Stomach (tissue), 9 donors: ENCODE results near the gene SERPINB10. TPM values are rescaled to one million over a fixed set of nuclear protein-coding genes. Genes with fewer than 3 reads are reported as not detected.

ENCODE experiments used
- DNase-seq, 2 donors: peaks; one replicate each; pipeline versions ENCODE4 v3.0.0 to v3.0.0-alpha.2; 2013 to 2019
- H3K27ac ChIP-seq, 5 donors: fragments of 200-600 bp in 4 of 5; sonication (generic) in 4 of 5; one replicate each; pipeline ENCODE4 v1.5.1; 2013 to 2019; ENCODE audit warnings: mild to moderate bottlenecking in 1 of 5, moderate library complexity in 1 of 5
- H3K27me3 ChIP-seq, 3 donors: fragments of 200-600 bp; sonication (generic); one replicate each; pipeline ENCODE4 v1.5.1; 2017 to 2019; ENCODE audit warnings: mixed run types in 1 of 3
- H3K36me3 ChIP-seq, 4 donors: fragments of 200-600 bp; sonication (generic); 1 replicate in 3 of 4; 2 replicates in 1 of 4; pipeline ENCODE4 v1.5.1; 2016 to 2019
- H3K4me1 ChIP-seq, 4 donors: fragments of 200-600 bp; sonication (generic); one replicate each; pipeline ENCODE4 v1.5.1; 2016 to 2019
- H3K4me3 ChIP-seq, 4 donors: fragments of 200-600 bp; sonication (generic) in 3 of 4; one replicate each; pipeline ENCODE4 v1.5.1; 2016 to 2019; ENCODE audit warnings: mild to moderate bottlenecking in 1 of 4
- H3K9me3 ChIP-seq, 4 donors: fragments of 200-600 bp; sonication (generic); one replicate each; pipeline ENCODE4 v1.5.1; 2016 to 2019
- CTCF ChIP-seq, 7 experiments: fragments of 450-650 bp in 4 of 7; fragments of 200-600 bp in 3 of 7; sonication (generic) in 3 of 7; IDR thresholded peaks; one replicate each; pipeline ENCODE4 v1.5.1; 2016 to 2019; ENCODE audit warnings: antibody characterized with exemption in 7 of 7, control low read depth in 2 of 7, mild to moderate bottlenecking in 1 of 7
- EP300 ChIP-seq: sonication (generic); formaldehyde crosslinking; IDR thresholded peaks from one replicate; pipeline ENCODE4 v1.6.1; 2017; ENCODE audit warnings: antibody characterized with exemption
- POLR2A ChIP-seq, 4 donors: fragments of 450-650 bp; IDR thresholded peaks; one replicate each; pipeline ENCODE4 v1.6.1; 2016; ENCODE audit warnings: antibody characterized with exemption in 4 of 4, control low read depth in 2 of 4, mild to moderate bottlenecking in 1 of 4, moderate library complexity in 1 of 4
- POLR2AphosphoS5 ChIP-seq, 3 donors: sonication (generic); formaldehyde crosslinking; IDR thresholded peaks; one replicate each; pipeline ENCODE4 v1.6.1; 2016; ENCODE audit warnings: antibody characterized with exemption in 3 of 3
- WGBS, 5 donors: extraction: QIAGEN DNeasy Blood & Tissue Kit in 3 of 5; methylation state at CpG; one replicate each; pipeline versions ENCODE4 v1.1.5 to v1.1.7; 2013 to 2018; 5-methylcytosine and 5-hydroxymethylcytosine counted together
- intact Hi-C: fragments of 100-400 bp; cut with DNase I; formaldehyde crosslinking; loops from one replicate; pipeline ENCODE4 v1.15.1; 2023; ENCODE audit warnings: low total_unique reads
- polyA plus RNA-seq, 3 donors: library from polyadenylated mRNA; stranded (reverse); fragments of 200-250 nt; gene quantifications; one replicate each; pipeline ENCODE4 v1.2.3, GENCODE V29; 2013
- total RNA-seq, 5 donors: library from RNA; depleted of rRNA; stranded (reverse); fragments of >200 nt; gene quantifications; one replicate each; pipeline versions ENCODE4 v1.1.0 to v1.2.3, GENCODE V29; 2014 to 2016
- donor health status: healthy with polysubstance abuse.
- donor health status: Bipolar disorder and iron deficiency.
- donor health status: healthy.

The SERPINB10 gene
- total and polyA plus RNA-seq, 8 donors = 0.10 to 0.73 TPM; not detected in 6

- H3K27ac ChIP-seq = no peak overlapping the region
- no peak for TF ChIP-seq POLR2A (IDR thresholded peaks at IDR 0.05)
- no peak for TF ChIP-seq POLR2AphosphoS5 (IDR thresholded peaks at IDR 0.05)
- no peak for TF ChIP-seq EP300
- TF ChIP-seq CTCF (IDR thresholded peaks at IDR 0.05) = no peak
- 71 to 88% (median 80%) methylated on average over 4 of the region's 4 CpGs for WGBS, 5 donors
Observed at GRCh38 chr18:63897072-63897471, 10.7 kb upstream of the SERPINB10 start.

GRCh38 chr18:63899206-63899605 lies 8.6 kb upstream of the SERPINB10 start:
- TF ChIP-seq POLR2A (IDR thresholded peaks at IDR 0.05) (no peak), EP300 (no peak), POLR2AphosphoS5 (IDR thresholded peaks at IDR 0.05) (no peak), CTCF (IDR thresholded peaks at IDR 0.05) (no peak)
- intact Hi-C loops = no loop called here
- Histone ChIP-seq H3K27me3 (no peaks in the 10 kb centered on the region), H3K9me3 (no peaks in the 10 kb centered on the region), H3K36me3 (no peaks in the 10 kb centered on the region), H3K4me3 (no peak overlapping the region), H3K4me1 (no peaks in the 10 kb centered on the region), H3K27ac (no peak overlapping the region)
- no peak for DNase-seq

More at GRCh38 chr18:63897072-63897471, 10.7 kb upstream of the SERPINB10 start:
- intact Hi-C loops = no loop called here
- Histone ChIP-seq H3K36me3 (no peaks in the 10 kb centered on the region), H3K4me1 (no peaks in the 10 kb centered on the region), H3K9me3 (no peaks in the 10 kb centered on the region), H3K4me3 (no peak overlapping the region), H3K27me3 (no peaks in the 10 kb centered on the region)
- DNase-seq = no peak

GRCh38 chr18:63903851-63904570 lies 3.7 kb upstream of the SERPINB10 start:
- TF ChIP-seq CTCF (IDR thresholded peaks at IDR 0.05) = no peak
- no peak for TF ChIP-seq POLR2AphosphoS5 (IDR thresholded peaks at IDR 0.05)
- no peak for TF ChIP-seq EP300
- no peak for TF ChIP-seq POLR2A (IDR thresholded peaks at IDR 0.05)
- H3K9me3 ChIP-seq = no peaks in the 10 kb centered on the region
- no peak overlapping the region for H3K4me3 ChIP-seq
- H3K27me3 ChIP-seq = no peaks in the 10 kb centered on the region
- WGBS, 5 donors = 68 to 98% (median 93%) methylated on average over 1 of the region's 1 CpG
- no peak for DNase-seq
- no peaks in the 10 kb centered on the region for H3K36me3 ChIP-seq
- no peaks in the 10 kb centered on the region for H3K4me1 ChIP-seq
- no peak overlapping the region for H3K27ac ChIP-seq
- intact Hi-C loops = no loop called here

GRCh38 chr18:63904694-63905093 lies 3.1 kb upstream of the SERPINB10 start:
- H3K36me3 ChIP-seq = no peaks in the 10 kb centered on the region
- intact Hi-C loops = no loop called here
- no peak for DNase-seq
- 52 to 74% (median 61%) methylated on average over 1 of the region's 1 CpG for WGBS, 5 donors
- H3K4me3 ChIP-seq = no peak overlapping the region
- no peak overlapping the region for H3K27ac ChIP-seq
- H3K4me1 ChIP-seq = no peaks in the 10 kb centered on the region
- no peak for TF ChIP-seq EP300
- TF ChIP-seq POLR2AphosphoS5 (IDR thresholded peaks at IDR 0.05) = no peak
- no peak for TF ChIP-seq CTCF (IDR thresholded peaks at IDR 0.05)
- TF ChIP-seq POLR2A (IDR thresholded peaks at IDR 0.05) = no peak
- no peaks in the 10 kb centered on the region for H3K9me3 ChIP-seq
- no peaks in the 10 kb centered on the region for H3K27me3 ChIP-seq
